Trophoblast cell (in vitro differentiated cells and primary cell): ENCODE data around the gene ATF7IP2.
A peak's percentile ranks its signal among the peaks of the same experiment; 100 is the strongest.
"Not testable (repeated sequence)": the region's sequence is repeated elsewhere in the genome, so short reads cannot be mapped to it uniquely, and the experiment has no call there.

Source experiments
- DNase-seq, 2 donors: peaks; one replicate each; pipeline ENCODE4 v3.0.0-alpha.2; 2016
- H2AFZ ChIP-seq: 2 replicates; pipeline ENCODE4 v1.6.1; 2013; ENCODE audit warnings: low read length, moderate library complexity, mild to moderate bottlenecking; ENCODE audit not compliant: insufficient read depth, poor library complexity
- H2AK5ac ChIP-seq: 2 replicates; pipeline ENCODE4 v1.6.1; 2013; ENCODE audit warnings: mild to moderate bottlenecking, low read length
- H2BK120ac ChIP-seq: 2 replicates; pipeline ENCODE4 v1.6.1; 2013; ENCODE audit warnings: low read length, mild to moderate bottlenecking, moderate library complexity; ENCODE audit not compliant: insufficient read depth, poor library complexity
- H2BK12ac ChIP-seq: 2 replicates; pipeline ENCODE4 v1.6.1; 2013; ENCODE audit warnings: mild to moderate bottlenecking, low read length, moderate library complexity
- H2BK5ac ChIP-seq: 2 replicates; pipeline ENCODE4 v1.6.1; 2013; ENCODE audit warnings: low read length, low read depth, moderate library complexity, mild to moderate bottlenecking; ENCODE audit not compliant: poor library complexity
- H3K14ac ChIP-seq: 2 replicates; pipeline ENCODE4 v1.6.1; 2013; ENCODE audit warnings: mild to moderate bottlenecking, low read length
- H3K18ac ChIP-seq: 2 replicates; pipeline ENCODE4 v1.6.1; 2013; ENCODE audit warnings: mild to moderate bottlenecking, low read length
- H3K23ac ChIP-seq: 2 replicates; pipeline ENCODE4 v1.6.1; 2013; ENCODE audit warnings: low read length
- H3K27ac ChIP-seq: 2 replicates; pipeline ENCODE4 v1.5.1; 2013; ENCODE audit warnings: low read depth, mild to moderate bottlenecking, inconsistent platforms, low read length, moderate library complexity
- H3K27me3 ChIP-seq: 2 replicates; pipeline ENCODE4 v1.6.1; 2013; ENCODE audit warnings: inconsistent platforms, mild to moderate bottlenecking, low read length, moderate library complexity; ENCODE audit not compliant: insufficient read depth
- H3K36me3 ChIP-seq, 2 experiments: 1 replicate in 1 of 2; 2 replicates in 1 of 2; pipeline ENCODE4 v1.6.1; 2013; ENCODE audit warnings: low read length in 2 of 2, mild to moderate bottlenecking in 2 of 2, moderate library complexity in 1 of 2; ENCODE audit not compliant: insufficient read depth in 2 of 2, control insufficient read depth in 1 of 2
- H3K4ac ChIP-seq: 2 replicates; pipeline ENCODE4 v1.6.1; 2013; ENCODE audit warnings: low read depth, mild to moderate bottlenecking, low read length, moderate library complexity
- H3K4me1 ChIP-seq, 2 experiments: 1 replicate in 1 of 2; 2 replicates in 1 of 2; pipeline ENCODE4 v1.6.1; 2013; ENCODE audit warnings: low read length in 2 of 2, mild to moderate bottlenecking in 2 of 2, moderate library complexity in 1 of 2; ENCODE audit not compliant: insufficient read depth in 2 of 2, control insufficient read depth in 1 of 2
- H3K4me2 ChIP-seq: 2 replicates; pipeline ENCODE4 v1.6.1; 2013; ENCODE audit warnings: inconsistent platforms, mild to moderate bottlenecking, low read length, moderate library complexity
- H3K4me3 ChIP-seq: 2 replicates; pipeline ENCODE4 v1.5.1; 2013; ENCODE audit warnings: mild to moderate bottlenecking, low read depth, low read length, inconsistent platforms
- H3K79me1 ChIP-seq: one replicate; pipeline ENCODE4 v1.6.1; 2013; ENCODE audit warnings: low read length
- H3K79me2 ChIP-seq: 2 replicates; pipeline ENCODE4 v1.6.1; 2013; ENCODE audit warnings: low read length, mild to moderate bottlenecking; ENCODE audit not compliant: control insufficient read depth, insufficient read depth, poor library complexity
- H3K9ac ChIP-seq: 2 replicates; pipeline ENCODE4 v1.6.1; 2013; ENCODE audit warnings: mild to moderate bottlenecking, low read length
- H3K9me3 ChIP-seq: 2 replicates; pipeline ENCODE4 v1.6.1; 2013; ENCODE audit warnings: low read depth, mild to moderate bottlenecking, control low read depth, inconsistent platforms, low read length; ENCODE audit not compliant: insufficient read depth
- H4K12ac ChIP-seq: 2 replicates; pipeline ENCODE4 v1.6.1; 2013; ENCODE audit warnings: low read depth, mild to moderate bottlenecking, low read length, moderate library complexity
- H4K8ac ChIP-seq: 2 replicates; pipeline ENCODE4 v1.6.1; 2013; ENCODE audit warnings: low read depth, mild to moderate bottlenecking, low read length, moderate library complexity
- H4K91ac ChIP-seq: one replicate; pipeline ENCODE4 v1.6.1; 2013; ENCODE audit warnings: low read depth, mild to moderate bottlenecking, low read length, moderate library complexity
- WGBS: extraction: QIAGEN DNeasy Blood & Tissue Kit; methylation state at CpG from one replicate; pipeline ENCODE4 v1.1.7; 2013; ENCODE audit warnings: missing lambda C conversion rate; ENCODE audit not compliant: insufficient read length, insufficient coverage; ENCODE audit errors: extremely low coverage; 5-methylcytosine and 5-hydroxymethylcytosine counted together

ATF7IP2 gene

GRCh38 chr16:10447289-10447688 lies 61.4 kb downstream of the ATF7IP2 start:
- Histone ChIP-seq H4K91ac (no peak overlapping the region), H3K79me1 (no peaks in the 10 kb centered on the region), H2AK5ac (no peak overlapping the region), H3K18ac (no peak overlapping the region), H3K27ac (no peak overlapping the region), H3K4me1 (no peaks in the 10 kb centered on the region), H3K4me2 (no peak overlapping the region), H3K23ac (no peak overlapping the region), H3K9me3 (peaks cover 12% of the 10 kb centered on the region), H2BK5ac (no peak overlapping the region), H2AFZ (no peak overlapping the region), H4K8ac (no peak overlapping the region), H4K12ac (no peak overlapping the region), H3K4ac (no peak overlapping the region), H2BK120ac (no peak overlapping the region), H3K9ac (no peak overlapping the region), H3K27me3 (no peaks in the 10 kb centered on the region), H2BK12ac (no peak overlapping the region), H3K36me3 (peaks cover 12 to 26% of the 10 kb centered on the region in 2 experiments), H3K14ac (no peak overlapping the region), H3K79me2 (no peaks in the 10 kb centered on the region), H3K4me3 (no peak overlapping the region)
- WGBS, result no CpG with 5 or more reads among the region's 9 CpGs
- no peak for DNase-seq

DNA sequence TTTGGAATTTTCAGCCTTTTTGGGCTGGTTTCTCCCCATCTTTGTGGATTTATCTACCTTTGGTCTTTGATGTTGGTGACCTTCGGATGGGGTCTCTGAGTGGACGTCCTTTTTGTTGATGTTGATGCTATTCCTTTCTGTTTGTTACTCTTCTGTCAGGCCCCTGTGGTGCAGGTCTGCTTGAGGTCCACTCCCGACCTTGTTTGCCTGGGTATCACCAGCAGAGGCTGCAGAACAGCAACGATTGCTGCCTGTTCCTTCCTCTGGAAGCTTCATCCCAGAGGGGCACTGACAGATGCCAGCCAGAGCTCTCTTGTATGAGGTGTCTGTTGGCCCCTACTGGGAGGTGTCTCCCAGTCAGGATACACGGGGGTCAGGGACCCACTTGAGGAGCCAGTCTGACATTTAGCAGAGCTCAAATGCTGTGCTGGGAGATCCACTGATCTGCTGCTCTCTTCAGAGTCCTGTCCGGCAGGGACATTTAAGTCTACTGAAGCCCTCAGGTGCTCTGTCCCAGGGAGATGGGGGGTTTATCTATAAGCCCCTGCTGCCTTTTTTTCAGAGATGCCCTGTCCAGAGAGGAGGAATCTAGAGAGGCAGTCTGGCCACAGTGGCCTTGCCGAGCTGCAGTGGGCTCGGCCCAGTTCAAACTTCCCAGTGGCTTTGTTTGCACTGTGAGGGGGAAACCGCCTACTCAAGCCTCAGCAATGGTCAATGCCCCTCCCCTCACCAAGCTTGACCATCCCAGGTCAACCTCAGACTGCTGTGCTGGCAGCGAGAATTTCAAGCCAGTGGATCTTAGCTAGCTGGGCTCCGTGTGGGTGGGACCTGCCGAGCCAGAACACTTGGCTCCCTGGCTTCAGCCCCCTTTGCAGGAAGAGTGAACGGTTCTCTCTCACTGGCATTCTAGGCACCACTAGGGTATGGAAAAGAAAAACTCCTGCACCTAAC lies 66.6 kb downstream of the ATF7IP2 start:
- WGBS, result no CpG with 5 or more reads among the region's 13 CpGs
- H3K79me1 ChIP-seq, H2AK5ac ChIP-seq, H3K27me3 ChIP-seq, H3K79me2 ChIP-seq, H2BK12ac ChIP-seq, H3K4me2 ChIP-seq, H3K4ac ChIP-seq, H3K27ac ChIP-seq, H2AFZ ChIP-seq, H2BK120ac ChIP-seq, H3K4me1 ChIP-seq, H3K9me3 ChIP-seq, H4K91ac ChIP-seq, DNase-seq, H4K12ac ChIP-seq, H3K4me3 ChIP-seq, H3K18ac ChIP-seq, H3K23ac ChIP-seq, H3K9ac ChIP-seq, H3K14ac ChIP-seq, H2BK5ac ChIP-seq, H4K8ac ChIP-seq: not testable (repeated sequence)
- H3K36me3 ChIP-seq, result peaks cover 3 to 12% of the 10 kb centered on the region in 2 experiments

DNA sequence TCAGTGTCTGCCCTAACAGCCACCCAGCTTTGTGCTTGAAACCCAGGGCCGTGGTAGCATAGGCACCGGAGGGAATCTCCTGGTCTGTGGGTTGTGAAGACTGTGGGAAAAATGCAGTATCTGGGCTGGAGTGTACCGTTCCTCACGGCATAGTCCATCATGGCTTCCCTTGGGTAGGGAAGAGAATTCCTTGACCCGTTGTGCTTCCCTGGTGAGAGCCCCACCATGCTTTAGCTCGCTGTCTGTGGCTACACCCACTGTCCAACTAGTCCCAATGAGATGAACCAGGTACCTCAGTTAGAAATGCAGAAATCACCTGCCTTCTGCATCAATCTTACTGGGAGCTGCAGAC lies 67.3 kb downstream of the ATF7IP2 start:
- DNase-seq, result no peak
- Histone ChIP-seq H3K79me2 (no peaks in the 10 kb centered on the region), H3K18ac (no peak overlapping the region), H4K91ac (no peak overlapping the region), H3K79me1 (no peaks in the 10 kb centered on the region), H2BK12ac (no peak overlapping the region), H3K4me2 (no peak overlapping the region), H3K4ac (no peak overlapping the region), H3K9ac (no peak overlapping the region), H3K4me3 (no peak overlapping the region), H4K12ac (no peak overlapping the region), H3K9me3 (no peaks in the 10 kb centered on the region), H2AK5ac (no peak overlapping the region), H2BK5ac (no peak overlapping the region), H3K36me3 (peaks cover 6 to 11% of the 10 kb centered on the region in 2 experiments), H3K27me3 (no peaks in the 10 kb centered on the region), H4K8ac (no peak overlapping the region), H2AFZ (no peak overlapping the region), H3K14ac (no peak overlapping the region), H3K4me1 (no peaks in the 10 kb centered on the region), H2BK120ac (no peak overlapping the region), H3K23ac (no peak overlapping the region), H3K27ac (no peak overlapping the region)
- no CpG with 5 or more reads among the region's 6 CpGs for WGBS

DNA sequence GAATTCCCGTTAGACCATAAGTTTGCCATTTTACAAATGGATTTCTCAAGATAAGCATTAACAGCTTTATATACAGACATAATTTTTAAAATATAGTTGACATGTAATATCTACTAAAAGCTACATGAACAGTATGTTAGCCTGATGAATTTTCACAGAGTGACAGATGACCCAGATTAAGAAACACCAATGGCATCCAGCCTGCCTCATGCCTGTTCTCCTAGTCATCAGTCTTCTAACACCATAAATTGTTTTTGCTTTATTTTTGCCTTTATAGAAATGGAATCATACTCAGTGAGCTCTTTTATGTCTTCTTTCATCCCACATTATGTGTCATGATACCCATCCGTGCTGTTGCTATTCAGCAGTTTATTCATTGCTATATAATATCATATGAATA lies 80.0 kb downstream of the ATF7IP2 start:
- Histone ChIP-seq H3K27me3 (no peaks in the 10 kb centered on the region), H2BK120ac (no peak overlapping the region), H3K18ac (no peak overlapping the region), H3K9me3 (no peaks in the 10 kb centered on the region), H3K4me1 (no peaks in the 10 kb centered on the region), H3K14ac (no peak overlapping the region), H4K91ac (no peak overlapping the region), H2BK5ac (no peak overlapping the region), H3K4ac (no peak overlapping the region), H2AK5ac (no peak overlapping the region), H3K23ac (no peak overlapping the region), H3K4me2 (no peak overlapping the region), H3K36me3 (peaks cover 0 to 3% of the 10 kb centered on the region in 2 experiments), H2BK12ac (no peak overlapping the region), H3K9ac (no peak overlapping the region), H3K4me3 (no peak overlapping the region), H2AFZ (no peak overlapping the region), H4K12ac (no peak overlapping the region), H3K79me1 (no peaks in the 10 kb centered on the region), H4K8ac (no peak overlapping the region), H3K27ac (no peak overlapping the region), H3K79me2 (no peaks in the 10 kb centered on the region)
- DNase-seq, result peak; percentile 50 to 75
- no CpG with 5 or more reads among the region's 2 CpGs for WGBS
